ENCODE measurements around the gene BROX. TPM values are rescaled to one million over a fixed set of nuclear protein-coding genes. Genes with fewer than 3 reads are reported as not detected.
"Not testable (repeated sequence)": the region's sequence is repeated elsewhere in the genome, so short reads cannot be mapped to it uniquely, and the experiment has no call there.

BROX gene, protein sequence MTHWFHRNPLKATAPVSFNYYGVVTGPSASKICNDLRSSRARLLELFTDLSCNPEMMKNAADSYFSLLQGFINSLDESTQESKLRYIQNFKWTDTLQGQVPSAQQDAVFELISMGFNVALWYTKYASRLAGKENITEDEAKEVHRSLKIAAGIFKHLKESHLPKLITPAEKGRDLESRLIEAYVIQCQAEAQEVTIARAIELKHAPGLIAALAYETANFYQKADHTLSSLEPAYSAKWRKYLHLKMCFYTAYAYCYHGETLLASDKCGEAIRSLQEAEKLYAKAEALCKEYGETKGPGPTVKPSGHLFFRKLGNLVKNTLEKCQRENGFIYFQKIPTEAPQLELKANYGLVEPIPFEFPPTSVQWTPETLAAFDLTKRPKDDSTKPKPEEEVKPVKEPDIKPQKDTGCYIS
- 10 to 100 TPM; 38.3 to 85.2 (median 45.6) TPM for total RNA-seq

GRCh38 chr1:222712253-222713090 lies at the start of gene BROX, which contains the start of gene AIDA:
Gene BROX (plus strand): TSS chr1:222712564. CDS start chr1:222715700, 3,136 bp downstream.
Gene AIDA (minus strand): TSS chr1:222712491. CDS start chr1:222712317, 174 bp downstream.
- DNase-seq (ENCODE audit: low spot score in 2 of 2), result peak; percentile 89 to 96
- H3K4me3 ChIP-seq, result peak within 1 kb of the TSS; percentile 71 to 95 (median 90)
- H3K4me1 ChIP-seq, result peaks cover 0 to 6% of the 10 kb centered on the region in 2 donors
- intact Hi-C loops (cut with DNase I; ENCODE audit: low total_unique reads), result no loop called here
- TF ChIP-seq POLR2AphosphoS5 (IDR thresholded peaks at IDR 0.05) (peak; percentile 71 to 74 (median 72)), CTCF (IDR thresholded peaks at IDR 0.05) (peak in 2 of 3 donors; percentile 10 to 23), POLR2A (IDR thresholded peaks at IDR 0.05) (no peak)
- no peaks in the 10 kb centered on the region for H3K9me3 ChIP-seq
- H3K36me3 ChIP-seq, result no peaks in the 10 kb centered on the region
- H3K27me3 ChIP-seq, result no peaks in the 10 kb centered on the region
- peak within 1 kb of the TSS; percentile 92 to 94 for H3K27ac ChIP-seq

DNA sequence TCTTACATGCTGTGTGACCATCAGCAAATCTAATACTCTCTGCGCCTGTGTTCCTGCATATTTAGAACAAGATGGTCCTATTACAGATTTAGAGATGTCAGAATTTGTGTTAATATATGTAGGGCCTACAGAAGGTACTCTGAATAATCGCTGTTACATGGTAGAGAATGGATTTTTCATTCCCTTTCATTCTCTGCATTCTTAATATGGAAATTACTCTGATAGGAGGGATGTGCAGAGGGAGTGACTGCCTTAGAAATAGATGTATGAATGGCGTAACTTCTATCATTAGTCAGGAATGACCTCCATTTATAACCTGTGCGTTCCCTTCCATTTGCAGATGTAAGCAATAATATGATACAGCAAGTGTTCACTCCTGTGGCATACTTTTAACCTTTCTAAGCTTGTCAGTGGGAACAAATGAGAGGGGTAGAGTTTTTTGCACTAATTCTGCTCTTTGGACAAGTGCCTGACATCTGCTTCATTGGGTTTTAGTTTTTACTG lies 48.9 kb upstream of the BROX start:
- peaks cover 11% of the 10 kb centered on the region for H3K36me3 ChIP-seq
- no peaks in the 10 kb centered on the region for H3K27me3 ChIP-seq
- no peak overlapping the region for H3K27ac ChIP-seq
- intact Hi-C loops (cut with DNase I; ENCODE audit: low total_unique reads), result no loop called here
- no peak for DNase-seq (ENCODE audit: low spot score in 2 of 2)
- no peaks in the 10 kb centered on the region for H3K4me1 ChIP-seq
- no peaks in the 10 kb centered on the region for H3K9me3 ChIP-seq
- no peak overlapping the region for H3K4me3 ChIP-seq
- TF ChIP-seq POLR2A (IDR thresholded peaks at IDR 0.05) (no peak), POLR2AphosphoS5 (IDR thresholded peaks at IDR 0.05) (no peak), CTCF (IDR thresholded peaks at IDR 0.05) (no peak)

DNA sequence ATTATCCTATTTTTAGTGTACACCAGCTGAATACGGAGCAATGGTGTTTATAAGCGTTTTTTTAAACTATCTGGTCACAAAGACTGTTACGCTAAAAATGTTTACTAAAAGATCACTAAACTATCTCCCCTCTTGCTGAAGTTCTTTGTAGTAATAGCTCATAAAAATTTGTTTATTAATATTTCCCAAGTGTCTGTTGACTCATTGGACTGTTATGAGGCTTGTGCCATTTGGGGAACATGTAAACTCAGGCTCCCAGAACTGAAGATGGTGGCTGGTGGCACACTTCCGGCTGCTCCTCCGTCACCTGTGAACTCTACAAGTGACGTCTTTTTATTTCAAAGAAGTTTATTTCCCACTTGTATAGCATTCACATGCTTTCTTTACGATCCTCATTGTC lies 46.4 kb upstream of the BROX start:
- Histone ChIP-seq H3K4me3 (no peak overlapping the region), H3K4me1 (no peaks in the 10 kb centered on the region), H3K9me3 (no peaks in the 10 kb centered on the region), H3K27ac (no peak overlapping the region), H3K27me3 (no peaks in the 10 kb centered on the region), H3K36me3 (peaks cover 4% of the 10 kb centered on the region)
- intact Hi-C loops (cut with DNase I; ENCODE audit: low total_unique reads), result no loop called here
- no peak for DNase-seq (ENCODE audit: low spot score in 2 of 2)
- no peak for TF ChIP-seq CTCF (IDR thresholded peaks at IDR 0.05)
- no peak for TF ChIP-seq POLR2AphosphoS5 (IDR thresholded peaks at IDR 0.05)
- TF ChIP-seq POLR2A (IDR thresholded peaks at IDR 0.05), result no peak

DNA sequence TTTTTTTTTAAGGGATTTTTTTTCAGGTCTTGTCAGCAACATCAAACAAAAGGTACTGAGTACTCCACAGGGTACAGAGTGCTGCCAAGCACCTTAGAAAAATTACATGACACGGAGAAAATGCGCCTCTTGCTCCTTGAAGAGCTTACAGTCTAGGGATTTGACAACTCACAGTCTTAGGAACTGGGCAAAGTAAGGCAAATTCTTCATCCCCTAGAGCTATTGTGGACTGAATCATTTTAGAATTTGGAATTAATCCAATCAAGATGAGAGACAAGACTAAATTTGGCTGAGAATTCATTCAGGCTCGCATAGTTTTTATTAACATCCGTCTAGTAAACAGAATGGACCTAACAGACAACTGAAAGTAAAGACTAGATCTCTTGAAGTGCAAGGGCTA lies 44.2 kb upstream of the BROX start:
- H3K9me3 ChIP-seq; DNase-seq (ENCODE audit: low spot score in 2 of 2); H3K27me3 ChIP-seq; H3K4me1 ChIP-seq; H3K4me3 ChIP-seq; H3K27ac ChIP-seq; intact Hi-C loops (cut with DNase I; ENCODE audit: low total_unique reads); H3K36me3 ChIP-seq: not testable (repeated sequence)

DNA sequence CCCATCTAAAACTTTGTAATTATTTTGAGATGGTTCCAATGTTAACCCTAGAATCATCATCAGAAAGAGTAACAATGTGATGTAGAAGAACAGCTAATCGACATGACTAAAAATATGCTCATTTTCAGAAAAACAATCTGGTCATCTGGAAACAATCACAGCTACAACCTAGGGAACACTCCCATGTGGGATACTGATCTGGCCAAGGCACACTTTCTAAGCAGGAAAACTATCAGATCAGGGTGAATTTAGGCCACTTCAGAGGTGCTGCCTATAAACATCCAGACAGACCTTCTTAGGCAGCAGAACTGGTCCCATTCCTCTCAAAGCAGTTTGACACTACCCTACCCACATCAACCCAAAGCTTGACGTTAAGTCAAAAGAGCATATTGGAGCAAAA lies 43.3 kb upstream of the BROX start:
- H3K27me3 ChIP-seq; DNase-seq (ENCODE audit: low spot score in 2 of 2); H3K4me1 ChIP-seq; intact Hi-C loops (cut with DNase I; ENCODE audit: low total_unique reads); H3K27ac ChIP-seq; H3K9me3 ChIP-seq; H3K4me3 ChIP-seq; H3K36me3 ChIP-seq: not testable (repeated sequence)
